Endometrium (tissue), 2 donors: ENCODE data around the gene RETN.
A peak's percentile ranks its signal among the peaks of the same experiment; 100 is the strongest.

Experiments used
- FAIRE-seq: peaks from 2 replicates; lab custom pipeline; 2012; peaks lifted over from hg19 to GRCh38; lab: Jason Lieb, UNC
- donor health status: control.
- donor health status: control.

Gene RETN, protein sequence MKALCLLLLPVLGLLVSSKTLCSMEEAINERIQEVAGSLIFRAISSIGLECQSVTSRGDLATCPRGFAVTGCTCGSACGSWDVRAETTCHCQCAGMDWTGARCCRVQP

GRCh38 chr19:7668842-7669241 is at the start of gene RETN:
Gene RETN (plus strand): TSS chr19:7669049. CDS start chr19:7669327, 278 bp downstream.
- FAIRE-seq = no peak

GRCh38 chr19:7619671-7620441 is 49.0 kb upstream of the RETN start:
- FAIRE-seq = no peak

DNA sequence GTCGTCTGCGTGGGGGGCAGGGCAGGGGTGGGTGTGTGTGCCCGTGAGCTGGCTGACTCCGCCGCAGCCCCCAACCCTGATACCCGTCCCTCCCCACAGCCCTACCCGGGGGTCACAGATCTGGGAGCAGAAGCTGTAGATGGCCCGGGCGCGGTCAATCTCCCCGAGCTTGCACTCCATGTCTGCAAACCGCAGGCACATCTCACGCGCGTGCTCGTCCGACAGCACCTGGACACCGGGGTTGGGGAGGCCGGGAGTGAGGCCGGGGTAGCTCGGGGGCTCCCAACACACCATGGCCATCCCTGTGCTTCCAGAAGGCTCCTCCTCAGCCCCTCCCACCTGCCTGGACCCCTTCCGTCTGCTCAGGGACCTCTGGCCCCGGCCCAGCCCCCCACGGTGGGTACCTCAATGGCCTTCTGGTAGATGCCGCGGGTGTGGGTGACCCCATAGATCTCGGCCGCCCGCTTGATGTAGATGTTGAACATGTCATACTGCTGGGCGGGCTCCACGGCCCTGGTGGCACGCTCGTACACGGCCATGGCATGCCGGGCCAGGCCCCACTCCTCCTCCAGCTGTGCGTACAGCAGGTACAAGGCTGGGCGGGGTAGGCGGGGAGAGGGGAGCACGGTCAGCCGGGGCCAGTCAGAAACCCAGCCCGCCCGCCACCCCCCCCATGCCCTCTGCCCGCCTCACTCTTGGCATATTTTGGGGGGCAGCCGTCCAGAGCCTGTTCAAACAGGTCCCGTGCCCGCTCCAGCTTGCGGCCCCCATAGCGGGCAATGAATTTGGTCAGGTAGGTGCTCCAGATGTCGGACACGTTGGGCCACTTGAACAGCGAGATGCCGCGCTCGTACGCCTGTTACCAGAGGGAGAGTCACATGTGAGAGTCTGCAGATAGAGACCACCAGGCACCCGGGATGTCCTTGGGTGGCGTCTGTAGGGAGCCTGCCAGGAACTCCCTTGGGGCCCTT is 48.1 kb upstream of the RETN start:
- FAIRE-seq = no peak

- no peak for FAIRE-seq
Observed at GRCh38 chr19:7622933-7623685, 45.7 kb upstream of the RETN start.

DNA sequence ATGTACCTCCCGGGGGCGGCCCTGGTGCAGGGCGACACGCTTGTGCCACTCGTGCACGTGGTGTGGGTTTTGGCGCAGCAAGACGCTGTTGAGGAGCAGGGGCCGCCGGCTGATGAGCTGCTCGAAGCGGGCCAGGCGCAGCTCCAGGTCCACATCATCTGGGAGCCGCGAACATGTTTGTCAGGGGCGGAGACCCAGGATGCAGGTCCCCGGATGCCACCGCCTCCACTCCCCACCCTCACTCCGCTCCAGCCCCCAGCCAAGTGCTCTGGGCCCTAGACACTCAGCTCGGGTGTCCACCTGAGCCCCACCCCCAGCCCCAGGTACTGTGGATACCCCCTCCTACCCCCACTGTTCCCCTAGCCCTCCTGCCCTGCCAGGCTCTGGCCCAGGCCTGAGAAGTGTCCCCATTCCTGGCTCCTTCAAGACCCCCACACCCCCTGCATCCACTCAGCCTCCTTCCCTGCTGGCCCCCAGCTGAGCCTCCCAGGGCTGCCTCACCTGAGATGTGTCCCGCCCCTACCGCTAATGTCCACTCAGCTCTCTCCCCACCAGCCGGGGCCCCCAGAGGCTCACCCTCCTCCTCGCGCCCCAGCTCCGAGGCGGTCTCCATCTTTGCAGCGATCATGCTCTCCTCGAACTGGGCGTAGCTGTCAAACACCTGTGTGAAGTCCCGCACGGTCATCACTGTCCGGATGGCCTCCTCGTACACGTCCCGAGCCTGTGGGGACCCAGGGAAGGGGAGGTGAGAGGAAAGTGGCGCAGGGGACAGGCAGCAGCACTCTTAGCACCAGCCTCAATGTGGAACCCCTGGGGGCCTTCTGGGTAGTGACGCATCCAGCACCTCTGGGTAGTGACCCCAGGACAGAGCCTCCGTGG is 44.9 kb upstream of the RETN start:
- FAIRE-seq = no peak

DNA sequence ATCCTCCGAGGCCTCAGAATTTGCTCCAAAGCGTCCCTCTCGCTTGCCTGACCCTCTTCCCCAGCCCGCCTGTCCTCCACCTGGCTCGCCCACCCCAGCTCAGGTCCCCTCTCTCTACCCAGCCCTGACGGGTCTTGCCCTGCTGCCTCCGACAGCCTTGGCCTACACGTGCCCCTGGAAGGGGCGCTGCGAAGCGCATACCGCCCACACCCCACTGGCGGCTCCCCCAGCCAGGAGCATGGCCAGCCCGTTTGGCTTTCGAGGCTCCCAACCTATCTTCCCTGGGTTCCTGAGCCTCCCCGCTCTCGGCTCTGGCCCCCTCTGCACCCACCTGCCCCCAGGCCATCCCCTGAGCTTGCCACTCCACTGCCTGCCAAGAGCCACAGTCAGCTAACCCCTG is 44.0 kb upstream of the RETN start:
- FAIRE-seq = no peak

DNA sequence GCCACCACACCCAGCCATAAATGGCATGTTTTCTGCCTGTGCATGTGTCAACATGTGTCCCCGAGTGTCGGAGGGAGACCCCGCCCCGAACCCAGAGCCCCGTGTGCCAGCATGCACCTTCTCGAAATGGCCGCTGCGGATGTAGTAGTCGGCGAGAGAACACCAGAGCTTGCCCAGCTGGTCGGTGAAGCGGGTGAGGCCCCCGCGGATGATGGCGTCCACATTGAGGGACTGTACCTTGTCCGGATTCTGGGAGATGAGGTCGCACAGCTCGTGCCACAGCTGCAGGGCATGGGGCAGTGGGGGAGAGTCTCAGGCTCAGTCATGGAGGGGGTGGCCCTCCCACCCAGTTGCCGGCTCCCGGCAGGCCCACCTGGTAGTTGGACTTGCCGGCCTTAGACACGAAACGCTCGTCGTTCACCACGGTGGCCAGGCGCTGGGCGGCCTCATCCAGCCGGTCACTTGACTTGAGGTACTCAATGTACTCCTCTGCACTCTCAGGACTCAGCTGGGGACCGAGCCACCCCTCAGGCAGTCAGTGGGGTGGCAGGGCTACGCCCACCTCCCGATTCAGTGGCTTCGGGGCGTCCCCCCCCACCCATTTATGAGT is 43.0 kb upstream of the RETN start:
- FAIRE-seq = no peak

GRCh38 chr19:7627166-7627565 is 41.7 kb upstream of the RETN start:
- no peak for FAIRE-seq

GRCh38 chr19:7628589-7629311 is 40.1 kb upstream of the RETN start:
- no peak for FAIRE-seq

DNA sequence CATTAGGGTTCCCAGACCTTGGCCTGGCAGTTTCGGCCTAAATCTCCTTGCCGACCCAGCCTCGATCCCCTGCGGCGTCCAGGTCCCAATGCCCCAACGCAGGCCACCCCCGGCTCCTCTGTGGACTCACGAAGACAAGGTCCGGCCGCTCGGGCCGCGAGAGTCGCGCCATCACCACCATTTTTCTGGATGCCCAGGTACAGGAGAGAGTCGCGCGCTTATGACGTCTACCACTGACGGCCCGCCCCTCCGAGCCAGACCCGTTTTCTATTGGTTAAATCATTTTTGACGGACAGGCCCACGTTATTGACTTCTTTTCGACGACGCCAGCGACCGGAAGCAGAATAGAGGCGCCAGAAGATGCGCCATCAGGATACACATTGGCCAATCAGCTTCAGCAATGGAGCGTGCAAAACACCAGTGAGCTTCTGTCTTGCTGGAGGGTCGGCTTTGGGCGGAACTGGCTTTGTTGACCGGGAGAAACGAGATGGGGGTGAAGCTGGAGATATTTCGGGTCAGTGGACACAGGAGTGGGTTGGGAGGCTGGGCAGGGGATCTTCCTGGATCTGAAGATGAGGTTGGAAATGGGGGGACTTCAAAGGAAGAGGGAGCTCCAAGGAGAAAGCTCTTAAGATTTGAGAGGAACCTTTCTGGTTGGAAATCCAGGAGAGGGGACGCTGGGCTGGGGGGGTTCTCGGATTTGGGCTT is 39.3 kb upstream of the RETN start, which contains the start of the genes PET100 and XAB2:
TSS of gene PET100 (plus strand) at position 447 of the 708 bp plus-strand sequence. CDS start at position 488, 41 bp downstream.
TSS of gene XAB2 (minus strand) at position 199 of the 708 bp plus-strand sequence. CDS start at position 181, 18 bp downstream.
- peak; percentile 100 for FAIRE-seq

DNA sequence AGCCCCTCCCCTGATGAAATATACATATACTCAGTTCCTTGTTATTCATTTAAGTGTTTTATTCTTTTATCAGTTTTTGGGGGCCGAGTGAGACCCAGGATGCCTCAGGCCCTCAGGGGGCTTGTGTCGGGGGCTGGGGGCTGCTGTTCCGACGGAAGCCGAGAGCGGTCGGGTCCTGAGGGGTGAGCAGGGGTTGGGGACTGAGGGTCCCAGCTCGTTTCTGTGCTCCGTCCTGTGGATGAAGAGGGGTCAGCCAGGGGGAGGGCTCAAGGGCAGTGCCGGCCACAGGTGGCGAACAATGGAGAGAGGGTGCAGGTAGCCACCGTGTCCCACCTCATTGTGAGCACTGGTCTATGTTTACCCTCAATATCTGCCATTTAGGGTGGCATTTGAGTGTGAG is 37.3 kb upstream of the RETN start:
- no peak for FAIRE-seq

DNA sequence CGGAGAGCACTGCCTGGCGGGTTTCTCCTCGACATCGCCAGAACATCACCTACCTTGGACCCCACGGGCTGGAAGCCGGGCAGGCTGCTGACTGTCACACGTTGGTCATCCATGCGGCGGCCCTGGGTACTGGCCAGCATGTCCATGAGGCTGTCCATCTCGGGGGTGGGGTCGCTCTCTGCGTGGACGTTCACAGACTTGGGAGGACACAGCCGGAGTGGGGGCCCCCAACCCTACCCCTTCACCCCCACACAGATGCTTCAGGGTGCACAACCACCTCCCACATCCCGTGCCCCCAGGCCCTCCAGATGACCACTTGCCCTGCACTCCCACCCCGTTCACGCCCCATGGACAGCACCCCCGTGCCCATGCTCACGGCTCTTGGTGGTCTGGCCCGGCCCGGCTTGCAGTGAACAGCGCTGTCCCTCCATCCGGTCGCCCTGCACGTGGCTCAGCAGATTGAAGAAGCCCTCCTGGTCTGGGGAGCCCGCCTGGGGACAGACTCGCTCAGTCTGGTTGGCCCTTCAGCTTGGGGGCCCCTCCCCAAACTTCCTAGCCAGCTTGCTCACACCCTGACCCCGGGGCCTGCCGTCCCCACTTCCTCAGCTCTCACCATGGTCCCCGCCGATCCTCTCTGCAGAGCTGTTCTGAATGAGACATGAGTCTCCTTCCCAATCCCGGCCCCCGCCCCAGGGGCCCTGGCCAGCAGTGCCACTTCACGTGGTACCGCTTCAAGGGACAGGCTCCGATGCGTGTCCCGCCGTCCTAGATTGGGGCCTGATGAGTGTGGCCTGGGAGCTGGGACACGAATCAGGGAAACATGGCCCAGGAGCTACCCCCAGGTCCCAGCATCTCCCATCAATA is 36.3 kb upstream of the RETN start:
- no peak for FAIRE-seq

- FAIRE-seq = no peak
Observed at GRCh38 chr19:7633698-7634097, 35.2 kb upstream of the RETN start, which contains the start of gene PCP2. Gene PCP2 (minus strand): TSS chr19:7633719. CDS start chr19:7633457, 262 bp downstream.

DNA sequence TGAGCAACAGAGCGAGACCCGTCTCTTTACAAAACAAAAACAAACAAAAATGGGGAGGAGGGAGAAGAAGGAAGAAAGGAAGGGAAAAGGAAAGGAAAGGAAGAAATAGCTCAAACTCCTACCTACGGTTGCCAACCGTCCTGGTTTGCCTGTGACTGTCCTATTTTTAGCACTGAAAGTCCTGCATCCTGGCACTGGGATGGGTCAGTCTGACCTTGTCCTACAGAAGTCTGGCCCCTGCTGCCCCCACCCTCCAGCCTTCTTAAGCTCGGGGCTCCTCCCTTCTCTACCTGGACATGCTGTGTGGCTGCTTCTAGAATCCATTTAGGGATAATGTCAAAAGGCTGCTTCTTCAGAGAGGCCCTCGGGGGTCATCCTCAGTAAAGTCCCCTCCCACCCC is 33.2 kb upstream of the RETN start:
- FAIRE-seq = no peak

DNA sequence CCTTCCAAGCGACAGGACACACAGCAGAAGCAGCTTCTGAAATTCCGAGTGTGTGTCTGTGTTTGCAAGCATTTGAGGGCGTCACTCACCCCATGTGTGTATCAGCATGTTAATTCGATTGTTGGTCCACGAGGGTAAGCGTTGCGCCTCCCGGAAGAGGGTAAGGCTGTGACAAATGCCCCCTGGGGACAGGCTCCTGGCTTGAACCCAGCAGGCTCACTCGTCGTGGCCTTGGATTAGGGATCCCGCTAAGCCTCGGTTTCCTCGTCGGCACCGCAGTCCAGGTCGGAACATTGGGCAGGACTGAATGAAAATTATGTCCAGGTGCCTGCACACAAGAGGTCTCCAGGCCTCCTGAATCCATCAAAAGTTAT is 32.5 kb upstream of the RETN start:
- no peak for FAIRE-seq

- FAIRE-seq = no peak
Observed at GRCh38 chr19:7636691-7637373, 32.0 kb upstream of the RETN start, which contains the start of gene STXBP2. Gene STXBP2 (plus strand): TSS chr19:7637110. CDS start chr19:7637150, 40 bp downstream.
